OCI-LY3 (cell line): ENCODE results near the gene SOX5.
"Not testable (repeated sequence)": the region's sequence is repeated elsewhere in the genome, so short reads cannot be mapped to it uniquely, and the experiment has no call there.

Experiments used
- H2AFZ ChIP-seq: fragments of 200-600, 300-600 bp; shearing (Covaris generic); 2 replicates; pipeline ENCODE4 v1.6.0; 2014; ENCODE audit warnings: antibody characterized with exemption, low read depth, low read length
- H3K27ac ChIP-seq: fragments of 200-600, 300-600 bp; sonication (generic); 2 replicates; pipeline ENCODE4 v1.5.1; 2014; ENCODE audit warnings: mild to moderate bottlenecking, low read length, moderate library complexity, mixed read lengths
- H3K27me3 ChIP-seq: fragments of 200-600, 300-600 bp; sonication (generic); 2 replicates; pipeline ENCODE4 v1.6.1; 2014; ENCODE audit warnings: low read depth, low read length, mixed read lengths
- H3K36me3 ChIP-seq: fragments of 200-600, 300-600 bp; sonication (generic); replicated peaks from 2 replicates; pipeline ENCODE3; 2014; ENCODE audit warnings: low read depth, low read length, mixed read lengths
- H3K4me1 ChIP-seq: fragments of 300-600, 200-600 bp; sonication (generic); 2 replicates; pipeline ENCODE4 v1.6.1; 2014; ENCODE audit warnings: low read length, mixed read lengths
- H3K4me2 ChIP-seq: fragments of 200-600, 300-600 bp; sonication (generic); 2 replicates; pipeline ENCODE4 v1.6.1; 2014; ENCODE audit warnings: low read length, mixed read lengths
- H3K4me3 ChIP-seq: fragments of 300-600, 200-600 bp; sonication (generic); 2 replicates; pipeline ENCODE4 v1.5.1; 2014; ENCODE audit warnings: antibody characterized with exemption, mild to moderate bottlenecking, low read length, moderate library complexity
- H3K79me2 ChIP-seq: fragments of 300-600, 200-600 bp; shearing (Covaris generic); 2 replicates; pipeline ENCODE4 v1.6.1; 2014; ENCODE audit warnings: mild to moderate bottlenecking, low read length, mixed read lengths
- H3K9ac ChIP-seq: fragments of 300-600, 200-600 bp; shearing (Covaris generic); 2 replicates; pipeline ENCODE4 v1.6.0; 2014; ENCODE audit warnings: mild to moderate bottlenecking, low read length, moderate library complexity
- H3K9me3 ChIP-seq: fragments of 200-600, 300-600 bp; shearing (Covaris generic); 2 replicates; pipeline ENCODE4 v1.6.1; 2014; ENCODE audit warnings: low read length, mixed read lengths; ENCODE audit not compliant: insufficient read depth
- H4K20me1 ChIP-seq: fragments of 200-600, 300-600 bp; sonication (generic); 2 replicates; pipeline ENCODE4 v1.6.1; 2016; ENCODE audit warnings: low read length, mixed read lengths; ENCODE audit not compliant: insufficient read depth
- EZH2phosphoT487 ChIP-seq: fragments of 200-600 bp; shearing (Covaris generic); IDR thresholded peaks from 2 replicates; pipeline ENCODE4 v1.6.1; 2018; ENCODE audit warnings: antibody characterized with exemption, mixed run types, low read depth
- TF ChIP-seq, protein P1 (sequence below): fragments of 200-600, 300-600 bp; sonication (generic); IDR thresholded peaks from 2 replicates; pipeline ENCODE4 v1.5.1; 2014; ENCODE audit warnings: antibody characterized with exemption, low read length, low read depth

Gene SOX5

DNA sequence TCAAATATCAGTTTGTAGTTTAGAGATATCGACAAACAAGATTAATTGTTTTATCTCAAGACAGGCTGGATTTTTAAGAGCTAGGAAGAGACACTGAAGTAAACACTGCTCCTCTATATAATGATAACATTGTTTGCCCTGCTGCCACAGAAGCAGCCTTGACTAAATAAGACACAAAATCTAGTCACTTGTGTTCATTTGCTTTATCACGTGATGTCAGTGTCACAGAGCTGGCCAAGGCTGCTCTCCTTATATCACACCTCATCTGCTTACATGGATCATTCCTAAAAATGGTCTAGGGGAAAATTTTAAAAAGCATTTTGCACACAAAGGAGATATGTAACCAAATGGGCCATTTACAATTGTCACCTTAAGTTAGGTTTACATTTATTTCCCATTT lies 64.1 kb downstream of the SOX5 start:
- H3K4me2 ChIP-seq: no peak overlapping the region
- no peaks in the 10 kb centered on the region for H3K9me3 ChIP-seq
- TF ChIP-seq, protein P1, sequence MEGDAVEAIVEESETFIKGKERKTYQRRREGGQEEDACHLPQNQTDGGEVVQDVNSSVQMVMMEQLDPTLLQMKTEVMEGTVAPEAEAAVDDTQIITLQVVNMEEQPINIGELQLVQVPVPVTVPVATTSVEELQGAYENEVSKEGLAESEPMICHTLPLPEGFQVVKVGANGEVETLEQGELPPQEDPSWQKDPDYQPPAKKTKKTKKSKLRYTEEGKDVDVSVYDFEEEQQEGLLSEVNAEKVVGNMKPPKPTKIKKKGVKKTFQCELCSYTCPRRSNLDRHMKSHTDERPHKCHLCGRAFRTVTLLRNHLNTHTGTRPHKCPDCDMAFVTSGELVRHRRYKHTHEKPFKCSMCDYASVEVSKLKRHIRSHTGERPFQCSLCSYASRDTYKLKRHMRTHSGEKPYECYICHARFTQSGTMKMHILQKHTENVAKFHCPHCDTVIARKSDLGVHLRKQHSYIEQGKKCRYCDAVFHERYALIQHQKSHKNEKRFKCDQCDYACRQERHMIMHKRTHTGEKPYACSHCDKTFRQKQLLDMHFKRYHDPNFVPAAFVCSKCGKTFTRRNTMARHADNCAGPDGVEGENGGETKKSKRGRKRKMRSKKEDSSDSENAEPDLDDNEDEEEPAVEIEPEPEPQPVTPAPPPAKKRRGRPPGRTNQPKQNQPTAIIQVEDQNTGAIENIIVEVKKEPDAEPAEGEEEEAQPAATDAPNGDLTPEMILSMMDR: no peak
- no peak for TF ChIP-seq EZH2phosphoT487
- H3K27ac ChIP-seq: no peak overlapping the region
- peaks cover 11% of the 10 kb centered on the region for H3K4me1 ChIP-seq
- H3K9ac ChIP-seq: no peak overlapping the region
- H3K36me3 ChIP-seq: peaks cover 5% of the 10 kb centered on the region
- H3K79me2 ChIP-seq: peaks cover 11% of the 10 kb centered on the region
- H3K4me3 ChIP-seq: no peak overlapping the region
- no peak overlapping the region for H2AFZ ChIP-seq
- no peaks in the 10 kb centered on the region for H3K27me3 ChIP-seq
- H4K20me1 ChIP-seq: peaks cover 54% of the 10 kb centered on the region

DNA sequence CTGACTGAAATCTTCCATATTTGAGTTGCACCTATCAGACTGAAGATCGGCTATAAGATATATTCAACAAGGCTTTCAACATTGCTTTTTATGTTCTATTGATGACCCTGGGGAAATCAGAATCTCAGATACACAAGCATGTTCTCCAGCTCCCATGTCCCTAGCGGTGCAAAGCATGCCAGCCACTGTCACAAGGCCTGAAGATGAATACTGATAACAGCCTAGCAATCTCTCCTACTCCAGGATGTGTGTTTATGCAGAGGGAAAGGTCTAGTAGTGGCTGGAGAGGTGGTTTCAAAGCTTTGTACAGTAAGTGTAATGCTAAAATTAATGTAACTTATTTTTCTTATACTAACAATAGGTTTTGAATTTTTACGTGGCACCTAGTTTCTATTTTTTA lies 64.6 kb downstream of the SOX5 start:
- Histone ChIP-seq H3K4me1 (peaks cover 10% of the 10 kb centered on the region; the same call in 1 of the 2 replicates), H3K9ac (no peak overlapping the region), H3K4me3 (no peak overlapping the region), H3K9me3 (no peaks in the 10 kb centered on the region), H3K27me3 (no peaks in the 10 kb centered on the region), H3K27ac (no peak overlapping the region), H3K36me3 (peaks cover 4% of the 10 kb centered on the region), H2AFZ (no peak overlapping the region), H4K20me1 (peaks cover 54% of the 10 kb centered on the region), H3K4me2 (no peak overlapping the region), H3K79me2 (peaks cover 9% of the 10 kb centered on the region; the same call in 1 of the 2 replicates)
- TF ChIP-seq, protein P1: no peak
- no peak for TF ChIP-seq EZH2phosphoT487

DNA sequence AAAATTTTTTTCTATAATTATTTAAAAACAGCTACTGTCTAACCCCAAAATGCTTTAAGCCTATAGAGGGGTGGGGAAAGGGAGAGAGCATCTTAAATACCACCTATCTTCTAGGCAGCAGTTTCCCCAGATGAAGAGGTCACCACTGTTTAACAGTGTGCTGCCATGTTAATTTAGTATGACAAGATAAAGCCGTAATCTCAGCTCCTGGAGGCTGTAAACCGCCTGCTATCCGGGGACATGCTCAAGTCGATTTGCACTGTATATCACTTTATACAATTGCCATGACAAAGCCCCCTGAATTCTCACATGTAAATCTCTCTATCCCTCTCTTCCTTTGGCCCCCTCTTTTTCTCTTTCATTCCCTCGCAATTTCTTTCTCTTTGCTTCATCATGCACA lies 68.5 kb downstream of the SOX5 start:
- Histone ChIP-seq H3K9me3 (no peaks in the 10 kb centered on the region), H4K20me1 (peaks cover 34% of the 10 kb centered on the region), H3K27me3 (no peaks in the 10 kb centered on the region), H3K4me3 (no peak overlapping the region), H3K79me2 (no peaks in the 10 kb centered on the region; the same call in 1 of the 2 replicates), H3K27ac (no peak overlapping the region), H3K9ac (no peak overlapping the region), H3K4me2 (no peak overlapping the region), H3K36me3 (peaks cover under 1% of the 10 kb centered on the region), H2AFZ (no peak overlapping the region), H3K4me1 (no peaks in the 10 kb centered on the region)
- TF ChIP-seq, protein P1: no peak
- TF ChIP-seq EZH2phosphoT487: no peak

DNA sequence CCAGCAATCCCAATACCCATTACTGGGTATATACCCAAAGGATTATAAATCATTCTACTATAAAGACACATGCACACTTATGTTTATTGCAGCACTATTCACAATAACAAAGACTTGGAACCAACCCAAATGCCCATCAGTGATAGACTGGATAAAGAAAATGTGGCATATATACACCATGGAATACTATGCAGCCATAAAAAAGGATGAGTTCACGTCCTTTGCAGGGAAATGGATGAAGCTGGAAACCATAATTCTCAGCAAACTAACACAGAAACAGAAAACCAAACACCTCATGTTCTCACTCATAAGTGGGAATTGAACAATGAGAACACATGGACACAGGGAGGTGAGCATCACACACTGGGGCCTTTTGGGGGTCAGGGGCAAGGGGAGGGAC lies 72.9 kb downstream of the SOX5 start:
- not testable (repeated sequence) for H3K9me3 ChIP-seq, H3K4me2 ChIP-seq, H2AFZ ChIP-seq, H3K27ac ChIP-seq, H3K4me3 ChIP-seq, H3K36me3 ChIP-seq, H3K4me1 ChIP-seq, H3K79me2 ChIP-seq, H3K27me3 ChIP-seq, H3K9ac ChIP-seq
- H4K20me1 ChIP-seq: peaks cover 30% of the 10 kb centered on the region

DNA sequence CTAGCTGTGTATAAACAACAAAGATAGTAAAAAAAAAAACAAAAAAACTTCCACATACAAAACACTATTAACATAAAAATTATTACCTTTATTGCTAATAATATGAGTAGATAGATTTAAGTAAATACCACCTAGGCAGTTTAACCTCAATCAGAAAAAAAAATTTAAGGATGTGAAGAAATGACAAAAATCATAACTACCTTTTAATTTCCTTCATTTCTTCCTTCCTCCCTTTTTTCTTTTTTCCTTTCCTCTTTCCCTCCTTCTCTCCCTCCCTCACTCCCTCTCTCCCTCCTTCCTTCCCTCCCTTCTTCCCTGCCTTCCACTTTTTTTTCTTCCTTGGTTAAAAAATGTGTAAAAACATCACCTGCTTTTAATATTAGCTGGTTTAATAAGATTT lies 81.7 kb downstream of the SOX5 start:
- H3K4me3 ChIP-seq: no peak overlapping the region
- H3K4me2 ChIP-seq: no peak overlapping the region
- H3K9me3 ChIP-seq: no peaks in the 10 kb centered on the region
- H4K20me1 ChIP-seq: peaks cover 22% of the 10 kb centered on the region
- H2AFZ ChIP-seq: no peak overlapping the region
- TF ChIP-seq EZH2phosphoT487: no peak
- TF ChIP-seq, protein P1: no peak
- H3K79me2 ChIP-seq: no peaks in the 10 kb centered on the region
- no peaks in the 10 kb centered on the region for H3K4me1 ChIP-seq
- H3K9ac ChIP-seq: no peak overlapping the region
- H3K27ac ChIP-seq: no peak overlapping the region
- no peaks in the 10 kb centered on the region for H3K27me3 ChIP-seq
- no peaks in the 10 kb centered on the region for H3K36me3 ChIP-seq
